Embryonic facial prominence (tissue), 1 donor: Measurements from ENCODE around the gene SPECC1L.
"Not testable (repeated sequence)": the region's sequence is repeated elsewhere in the genome, so short reads cannot be mapped to it uniquely, and the experiment has no call there.

Experiments used
- DNase-seq: peaks from one replicate; pipeline ENCODE4 v3.0.0-alpha.2; 2016; ENCODE audit errors: extremely low spot score

The SPECC1L gene

GRCh38 chr22:24247011-24247507 lies 23.6 kb upstream of the SPECC1L start:
- DNase-seq, result no peak

GRCh38 chr22:24247564-24248344 lies 22.9 kb upstream of the SPECC1L start:
- DNase-seq, result peak; percentile 23

GRCh38 chr22:24248611-24249010 lies 22.0 kb upstream of the SPECC1L start:
- not testable (repeated sequence) for DNase-seq

GRCh38 chr22:24249413-24249812 lies 21.2 kb upstream of the SPECC1L start:
- not testable (repeated sequence) for DNase-seq

- not testable (repeated sequence) for DNase-seq
Measured at GRCh38 chr22:24251286-24251685, 19.3 kb upstream of the SPECC1L start.

GRCh38 chr22:24253126-24253525 lies 17.5 kb upstream of the SPECC1L start:
- DNase-seq, result not testable (repeated sequence)

- not testable (repeated sequence) for DNase-seq
Measured at GRCh38 chr22:24256136-24256535, 14.5 kb upstream of the SPECC1L start.

GRCh38 chr22:24256736-24257135 lies 13.9 kb upstream of the SPECC1L start:
- DNase-seq, result not testable (repeated sequence)

GRCh38 chr22:24259459-24259858 lies 11.2 kb upstream of the SPECC1L start:
- not testable (repeated sequence) for DNase-seq

GRCh38 chr22:24262185-24262749 lies 8.4 kb upstream of the SPECC1L start:
- DNase-seq, result not testable (repeated sequence)

GRCh38 chr22:24263479-24263878 lies 7.2 kb upstream of the SPECC1L start:
- DNase-seq, result not testable (repeated sequence)

- not testable (repeated sequence) for DNase-seq
Measured at GRCh38 chr22:24264329-24264896, 6.2 kb upstream of the SPECC1L start.

- DNase-seq, result no peak
Measured at GRCh38 chr22:24265734-24266133, 4.9 kb upstream of the SPECC1L start.

GRCh38 chr22:24266495-24266894 lies 4.1 kb upstream of the SPECC1L start:
- not testable (repeated sequence) for DNase-seq

- no peak for DNase-seq
Measured at GRCh38 chr22:24271386-24271854, 789 bp downstream of the SPECC1L start.

GRCh38 chr22:24273031-24273430 lies 2.4 kb downstream of the SPECC1L start:
- not testable (repeated sequence) for DNase-seq

GRCh38 chr22:24273906-24274305 lies 3.3 kb downstream of the SPECC1L start:
- not testable (repeated sequence) for DNase-seq

- DNase-seq, result not testable (repeated sequence)
Measured at GRCh38 chr22:24274696-24275405, 4.2 kb downstream of the SPECC1L start.

GRCh38 chr22:24280363-24280762 lies 9.7 kb downstream of the SPECC1L start:
- not testable (repeated sequence) for DNase-seq

GRCh38 chr22:24282401-24282800 lies 11.8 kb downstream of the SPECC1L start:
- no peak for DNase-seq

- no peak for DNase-seq
Measured at GRCh38 chr22:24284747-24285203, 14.1 kb downstream of the SPECC1L start.

GRCh38 chr22:24285245-24285644 lies 14.6 kb downstream of the SPECC1L start:
- DNase-seq, result no peak
